Astrocyte (in vitro differentiated cells and primary cell): ENCODE measurements around the gene BNIP5. TPM values are rescaled to one million over a fixed set of nuclear protein-coding genes. Genes with fewer than 3 reads are reported as not detected.

ENCODE experiments used
- DNase-seq: peaks from one replicate; pipeline ENCODE4 v3.0.0-alpha.2; 2010; ENCODE audit warnings: low read depth
- FAIRE-seq: peaks from 2 replicates; lab custom pipeline; 2011; peaks lifted over from hg19 to GRCh38; lab: Jason Lieb, UNC
- H2AFZ ChIP-seq: 2 replicates; pipeline ENCODE4 v1.6.0; 2012; ENCODE audit warnings: low read depth, low read length, inconsistent platforms
- H3K27ac ChIP-seq: 2 replicates; pipeline ENCODE4 v1.5.1; 2011; ENCODE audit warnings: low read depth, low read length, inconsistent platforms
- H3K27me3 ChIP-seq: 2 replicates; pipeline ENCODE4 v1.6.0; 2011; ENCODE audit warnings: low read length, inconsistent platforms; ENCODE audit not compliant: insufficient read depth
- H3K36me3 ChIP-seq: 2 replicates; pipeline ENCODE4 v1.5.1; 2011; ENCODE audit warnings: low read length, inconsistent platforms; ENCODE audit not compliant: insufficient read depth
- H3K4me1 ChIP-seq: 2 replicates; pipeline ENCODE4 v1.5.1; 2011; ENCODE audit warnings: low read length, inconsistent platforms; ENCODE audit not compliant: insufficient read depth
- H3K4me2 ChIP-seq: 2 replicates; pipeline ENCODE4 v1.6.0; 2012; ENCODE audit warnings: low read length, inconsistent platforms
- H3K4me3 ChIP-seq: 2 replicates; pipeline ENCODE4 v1.5.1; 2011; ENCODE audit warnings: low read depth, mild to moderate bottlenecking, low read length, inconsistent platforms; ENCODE audit not compliant: insufficient read depth
- H3K79me2 ChIP-seq: 2 replicates; pipeline ENCODE4 v1.6.0; 2012; ENCODE audit warnings: mild to moderate bottlenecking, low read length, inconsistent platforms; ENCODE audit not compliant: insufficient read depth
- H3K9ac ChIP-seq: 2 replicates; pipeline ENCODE4 v1.6.0; 2012; ENCODE audit warnings: mild to moderate bottlenecking, low read length, inconsistent platforms
- H3K9me3 ChIP-seq: 2 replicates; pipeline ENCODE4 v1.5.1; 2012; ENCODE audit warnings: low read depth, mild to moderate bottlenecking, low read length, inconsistent platforms; ENCODE audit not compliant: insufficient read depth
- H4K20me1 ChIP-seq: 2 replicates; pipeline ENCODE4 v1.6.0; 2012; ENCODE audit warnings: low read length, inconsistent platforms; ENCODE audit not compliant: insufficient read depth
- H3K27ac Mint-ChIP-seq: one replicate; pipeline ENCODE4 v1.8.0; 2021; ENCODE audit warnings: mild to moderate bottlenecking, mixed read lengths; ENCODE audit not compliant: unreplicated experiment
- H3K27me3 Mint-ChIP-seq: one replicate; pipeline ENCODE4 v1.8.0; 2021; ENCODE audit warnings: low read depth, mixed read lengths; ENCODE audit not compliant: unreplicated experiment
- H3K36me3 Mint-ChIP-seq: one replicate; pipeline ENCODE4 v1.8.0; 2021; ENCODE audit warnings: low read depth, mixed read lengths; ENCODE audit not compliant: unreplicated experiment
- H3K4me1 Mint-ChIP-seq: one replicate; pipeline ENCODE4 v1.8.0; 2021; ENCODE audit warnings: low read depth, mixed read lengths; ENCODE audit not compliant: unreplicated experiment
- H3K4me3 Mint-ChIP-seq: one replicate; pipeline ENCODE4 v1.8.0; 2021; ENCODE audit warnings: mild to moderate bottlenecking, moderate library complexity, mixed read lengths; ENCODE audit not compliant: unreplicated experiment
- H3K9me3 Mint-ChIP-seq: one replicate; pipeline ENCODE4 v1.8.0; 2021; ENCODE audit warnings: mild to moderate bottlenecking, mixed read lengths; ENCODE audit not compliant: unreplicated experiment
- EZH2 ChIP-seq: IDR thresholded peaks from 2 replicates; pipeline ENCODE4 v1.6.1; 2012; ENCODE audit warnings: mild to moderate bottlenecking, low read length, inconsistent platforms; ENCODE audit not compliant: insufficient read depth
- total RNA-seq: library from RNA; stranded (reverse); gene quantifications from 2 replicates; pipeline ENCODE4 v1.2.1, GENCODE V29; 2021
- TF ChIP-seq, protein P1 (sequence below): IDR thresholded peaks from 2 replicates; pipeline ENCODE4 v1.5.1; 2011; ENCODE audit warnings: low read depth, mild to moderate bottlenecking, inconsistent platforms, low read length, moderate library complexity; ENCODE audit not compliant: insufficient read depth

BNIP5 gene
- total RNA-seq, 1 donor from 2014 or later: not detected

DNA sequence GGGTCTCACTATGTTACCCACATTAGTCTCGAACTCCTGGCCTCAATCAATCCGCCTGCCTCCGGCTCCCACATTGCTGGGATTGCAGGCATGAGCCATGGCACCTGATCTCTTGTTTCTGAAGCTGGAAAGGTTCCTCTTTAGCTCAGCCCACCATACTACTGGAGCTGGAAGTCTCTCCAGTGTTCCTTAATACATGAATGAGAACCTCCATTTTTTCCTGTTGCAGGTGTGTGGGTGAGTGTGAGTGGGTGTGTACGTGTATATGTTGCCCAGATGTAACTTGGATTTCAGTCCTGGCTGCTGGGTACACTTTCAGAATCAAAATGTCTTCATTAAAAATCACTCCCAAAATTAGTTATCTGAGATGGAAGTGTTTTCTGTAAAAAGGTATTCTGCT is 55.7 kb downstream of the BNIP5 start:
- Mint-ChIP-seq H3K9me3 (peaks cover 2% of the 10 kb centered on the region), H3K27ac (no peak overlapping the region), H3K4me3 (no peak overlapping the region), H3K27me3 (peaks cover 72% of the 10 kb centered on the region), H3K4me1 (no peaks in the 10 kb centered on the region), H3K36me3 (no peaks in the 10 kb centered on the region)
- TF ChIP-seq EZH2: no peak
- TF ChIP-seq, protein P1, sequence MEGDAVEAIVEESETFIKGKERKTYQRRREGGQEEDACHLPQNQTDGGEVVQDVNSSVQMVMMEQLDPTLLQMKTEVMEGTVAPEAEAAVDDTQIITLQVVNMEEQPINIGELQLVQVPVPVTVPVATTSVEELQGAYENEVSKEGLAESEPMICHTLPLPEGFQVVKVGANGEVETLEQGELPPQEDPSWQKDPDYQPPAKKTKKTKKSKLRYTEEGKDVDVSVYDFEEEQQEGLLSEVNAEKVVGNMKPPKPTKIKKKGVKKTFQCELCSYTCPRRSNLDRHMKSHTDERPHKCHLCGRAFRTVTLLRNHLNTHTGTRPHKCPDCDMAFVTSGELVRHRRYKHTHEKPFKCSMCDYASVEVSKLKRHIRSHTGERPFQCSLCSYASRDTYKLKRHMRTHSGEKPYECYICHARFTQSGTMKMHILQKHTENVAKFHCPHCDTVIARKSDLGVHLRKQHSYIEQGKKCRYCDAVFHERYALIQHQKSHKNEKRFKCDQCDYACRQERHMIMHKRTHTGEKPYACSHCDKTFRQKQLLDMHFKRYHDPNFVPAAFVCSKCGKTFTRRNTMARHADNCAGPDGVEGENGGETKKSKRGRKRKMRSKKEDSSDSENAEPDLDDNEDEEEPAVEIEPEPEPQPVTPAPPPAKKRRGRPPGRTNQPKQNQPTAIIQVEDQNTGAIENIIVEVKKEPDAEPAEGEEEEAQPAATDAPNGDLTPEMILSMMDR: no peak
- Histone ChIP-seq H3K4me1 (no peaks in the 10 kb centered on the region), H3K9me3 (no peaks in the 10 kb centered on the region), H3K27ac (no peak overlapping the region), H2AFZ (no peak overlapping the region), H3K4me3 (no peak overlapping the region), H3K79me2 (no peaks in the 10 kb centered on the region), H3K4me2 (no peak overlapping the region), H3K27me3 (peaks cover 70% of the 10 kb centered on the region), H3K9ac (no peak overlapping the region), H3K36me3 (no peaks in the 10 kb centered on the region), H4K20me1 (no peaks in the 10 kb centered on the region)
- DNase-seq: no peak
- FAIRE-seq: no peak

DNA sequence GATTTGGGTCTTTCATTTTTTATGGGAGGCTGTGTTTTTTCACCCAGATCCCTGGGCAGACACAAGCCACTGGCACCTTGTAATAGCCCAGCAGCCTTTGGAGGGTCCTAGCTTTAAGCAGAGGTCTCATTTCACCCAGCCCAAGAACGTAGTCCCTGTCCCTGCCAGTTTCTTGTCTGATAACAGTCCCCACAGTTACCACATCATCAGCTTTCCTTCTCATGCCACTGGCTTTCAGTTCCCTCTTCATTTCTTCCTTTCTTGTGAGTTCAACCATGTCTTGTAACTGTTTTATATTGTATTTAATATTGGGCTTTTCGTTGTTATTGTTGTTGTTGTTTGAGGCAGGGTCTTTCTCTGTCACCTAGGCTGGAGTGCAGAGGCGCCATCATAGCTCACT is 56.2 kb downstream of the BNIP5 start:
- no peak overlapping the region for H3K27ac Mint-ChIP-seq
- H3K4me1 Mint-ChIP-seq: no peaks in the 10 kb centered on the region
- H3K9ac ChIP-seq: no peak overlapping the region
- H4K20me1 ChIP-seq: no peaks in the 10 kb centered on the region
- peaks cover 67% of the 10 kb centered on the region for H3K27me3 ChIP-seq
- no peaks in the 10 kb centered on the region for H3K4me1 ChIP-seq
- no peak overlapping the region for H3K4me3 Mint-ChIP-seq
- no peak for DNase-seq
- no peak overlapping the region for H3K4me3 ChIP-seq
- H3K4me2 ChIP-seq: no peak overlapping the region
- peaks cover 68% of the 10 kb centered on the region for H3K27me3 Mint-ChIP-seq
- no peaks in the 10 kb centered on the region for H3K79me2 ChIP-seq
- H2AFZ ChIP-seq: no peak overlapping the region
- H3K9me3 ChIP-seq: no peaks in the 10 kb centered on the region
- no peaks in the 10 kb centered on the region for H3K36me3 Mint-ChIP-seq
- TF ChIP-seq EZH2: no peak
- TF ChIP-seq, protein P1: no peak
- no peak overlapping the region for H3K27ac ChIP-seq
- no peak for FAIRE-seq
- peaks cover 2% of the 10 kb centered on the region for H3K9me3 Mint-ChIP-seq
- no peaks in the 10 kb centered on the region for H3K36me3 ChIP-seq

DNA sequence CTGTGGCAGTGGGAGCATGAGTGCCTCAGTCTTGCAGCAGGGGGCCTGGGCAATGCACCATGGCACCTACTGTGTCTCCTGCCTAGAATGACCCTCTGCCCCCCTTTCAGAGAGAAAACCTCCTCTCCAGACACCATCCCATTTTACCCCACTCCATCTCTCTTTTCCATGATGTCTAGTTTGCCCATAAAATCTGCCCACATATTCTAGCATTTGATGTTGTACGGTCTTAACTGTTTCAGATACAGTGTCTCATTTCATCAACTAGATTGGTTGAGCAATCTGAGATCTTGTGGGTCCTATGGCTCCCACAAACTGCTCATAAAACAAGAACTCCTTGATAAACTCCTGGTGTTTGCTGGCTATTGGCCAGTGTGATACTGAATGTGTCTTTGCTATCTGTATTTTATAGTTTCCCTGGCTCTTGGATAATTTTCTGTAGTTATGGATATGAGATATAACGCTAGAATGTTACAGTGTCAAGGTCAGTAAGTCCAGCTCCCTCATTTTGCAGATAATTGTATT is 58.7 kb downstream of the BNIP5 start:
- H3K9me3 ChIP-seq: no peaks in the 10 kb centered on the region
- Mint-ChIP-seq H3K27me3 (peaks cover 59% of the 10 kb centered on the region), H3K27ac (no peak overlapping the region), H3K9me3 (peaks cover 2% of the 10 kb centered on the region), H3K36me3 (no peaks in the 10 kb centered on the region), H3K4me1 (no peaks in the 10 kb centered on the region), H3K4me3 (no peak overlapping the region)
- no peak for DNase-seq
- H3K4me2 ChIP-seq: no peak overlapping the region
- no peaks in the 10 kb centered on the region for H3K4me1 ChIP-seq
- H3K79me2 ChIP-seq: no peaks in the 10 kb centered on the region
- no peak for TF ChIP-seq EZH2
- TF ChIP-seq, protein P1: no peak
- H3K27ac ChIP-seq: no peak overlapping the region
- FAIRE-seq: no peak
- peaks cover 59% of the 10 kb centered on the region for H3K27me3 ChIP-seq
- no peak overlapping the region for H3K4me3 ChIP-seq
- H3K36me3 ChIP-seq: no peaks in the 10 kb centered on the region
- no peak overlapping the region for H3K9ac ChIP-seq
- no peaks in the 10 kb centered on the region for H4K20me1 ChIP-seq
- H2AFZ ChIP-seq: no peak overlapping the region
